GM18507 (cell line): ENCODE measurements around the gene MRPL53.

Experiments used
- DNase-seq: peaks from one replicate; pipeline ENCODE4 v3.0.0; 2011; ENCODE audit warnings: low read depth; ENCODE audit not compliant: insufficient read length; ENCODE audit errors: extremely low spot score
- FAIRE-seq: peaks from 2 replicates; lab custom pipeline; 2011; peaks lifted over from hg19 to GRCh38; lab: Jason Lieb, UNC

The MRPL53 gene

GRCh38 chr2:74472086-74472944 lies at the start of gene MRPL53:
MRPL53 (minus strand) TSS chr2:74472680; CDS start chr2:74472660, 20 bp downstream.
- peak; percentile 84 for FAIRE-seq
- peak; percentile 82 for DNase-seq

GRCh38 chr2:74516650-74517049 lies 44.2 kb upstream of the MRPL53 start:
- FAIRE-seq (no peak), DNase-seq (no peak)

- peak; percentile 62 for FAIRE-seq
- no peak for DNase-seq
Measured at GRCh38 chr2:74515981-74516633, 43.6 kb upstream of the MRPL53 start.

GRCh38 chr2:74515271-74515980 lies 42.9 kb upstream of the MRPL53 start:
- no peak for DNase-seq

GRCh38 chr2:74514368-74515270 lies 42.1 kb upstream of the MRPL53 start, which contains the start of gene TLX2:
TLX2 (plus strand) TSS chr2:74514450; CDS start chr2:74514807, 357 bp downstream.
- no peak for FAIRE-seq
- no peak for DNase-seq

More at GRCh38 chr2:74515271-74515980, 42.9 kb upstream of the MRPL53 start:
- FAIRE-seq: no peak

- no peak for DNase-seq
- no peak for FAIRE-seq
Measured at GRCh38 chr2:74513605-74514367, 41.3 kb upstream of the MRPL53 start.

- no peak for DNase-seq
Measured at GRCh38 chr2:74512744-74513604, 40.5 kb upstream of the MRPL53 start.

GRCh38 chr2:74511104-74511989 lies 38.9 kb upstream of the MRPL53 start:
- DNase-seq: no peak
- FAIRE-seq: no peak

More at GRCh38 chr2:74512744-74513604, 40.5 kb upstream of the MRPL53 start:
- no peak for FAIRE-seq

- DNase-seq (no peak), FAIRE-seq (no peak)
Measured at GRCh38 chr2:74510272-74510671, 37.8 kb upstream of the MRPL53 start.

- FAIRE-seq: no peak
- DNase-seq: no peak
Measured at GRCh38 chr2:74507926-74508520, 35.5 kb upstream of the MRPL53 start.

- peak; percentile 93 for FAIRE-seq
- DNase-seq: peak; percentile 90
Measured at GRCh38 chr2:74507145-74507925, 34.9 kb upstream of the MRPL53 start, which contains the start of gene PCGF1. PCGF1 (minus strand) TSS chr2:74507695; CDS start chr2:74507668, 27 bp downstream.

GRCh38 chr2:74505448-74506246 lies 33.2 kb upstream of the MRPL53 start:
- no peak for DNase-seq
- no peak for FAIRE-seq

GRCh38 chr2:74504591-74504990 lies 32.1 kb upstream of the MRPL53 start:
- FAIRE-seq (no peak), DNase-seq (no peak)
